Endothelial cell (in vitro differentiated cells): ENCODE data around the gene PEX14. TPM values are rescaled to one million over a fixed set of nuclear protein-coding genes. Genes with fewer than 3 reads are reported as not detected.
"Not testable (repeated sequence)": the region's sequence is repeated elsewhere in the genome, so short reads cannot be mapped to it uniquely, and the experiment has no call there.

Experiments used
- DNase-seq: peaks from one replicate; pipeline ENCODE4 v3.0.0; 2021; ENCODE audit warnings: low spot score
- H3K27ac Mint-ChIP-seq: one replicate; pipeline ENCODE4 v1.8.0; 2021; ENCODE audit warnings: mixed read lengths, inconsistent platforms; ENCODE audit not compliant: unreplicated experiment
- H3K27me3 Mint-ChIP-seq: one replicate; pipeline ENCODE4 v1.8.0; 2021; ENCODE audit warnings: mild to moderate bottlenecking, moderate library complexity, mixed read lengths, inconsistent platforms; ENCODE audit not compliant: unreplicated experiment
- H3K36me3 Mint-ChIP-seq: one replicate; pipeline ENCODE4 v1.8.0; 2021; ENCODE audit warnings: mild to moderate bottlenecking, low read depth, mixed read lengths, inconsistent platforms; ENCODE audit not compliant: unreplicated experiment
- H3K4me1 Mint-ChIP-seq: one replicate; pipeline ENCODE4 v1.8.0; 2021; ENCODE audit warnings: mild to moderate bottlenecking, mixed read lengths, inconsistent platforms; ENCODE audit not compliant: unreplicated experiment
- H3K4me3 Mint-ChIP-seq: one replicate; pipeline ENCODE4 v1.8.0; 2021; ENCODE audit warnings: mild to moderate bottlenecking, mixed read lengths, inconsistent platforms; ENCODE audit not compliant: unreplicated experiment
- H3K9me3 Mint-ChIP-seq: one replicate; pipeline ENCODE4 v1.8.0; 2021; ENCODE audit warnings: mixed read lengths, inconsistent platforms; ENCODE audit not compliant: unreplicated experiment
- total RNA-seq: library from RNA; stranded (reverse); fragmentation: NEBNext Ultra II Directional; extraction: Animal tissue kit (Norgen Biotek cat#: 25700); gene quantifications from one replicate; pipeline ENCODE4 v1.2.1, GENCODE V29; 2021; ENCODE audit not compliant: unreplicated experiment
- TF ChIP-seq, protein P1 (sequence below): fragments of 200-600 bp; sonication (generic); IDR thresholded peaks from one replicate; pipeline ENCODE4 v1.5.0; 2021; ENCODE audit warnings: antibody characterized with exemption; ENCODE audit not compliant: unreplicated experiment

Gene PEX14
- total RNA-seq, 1 donor from 2014 or later: 20.9 TPM

DNA sequence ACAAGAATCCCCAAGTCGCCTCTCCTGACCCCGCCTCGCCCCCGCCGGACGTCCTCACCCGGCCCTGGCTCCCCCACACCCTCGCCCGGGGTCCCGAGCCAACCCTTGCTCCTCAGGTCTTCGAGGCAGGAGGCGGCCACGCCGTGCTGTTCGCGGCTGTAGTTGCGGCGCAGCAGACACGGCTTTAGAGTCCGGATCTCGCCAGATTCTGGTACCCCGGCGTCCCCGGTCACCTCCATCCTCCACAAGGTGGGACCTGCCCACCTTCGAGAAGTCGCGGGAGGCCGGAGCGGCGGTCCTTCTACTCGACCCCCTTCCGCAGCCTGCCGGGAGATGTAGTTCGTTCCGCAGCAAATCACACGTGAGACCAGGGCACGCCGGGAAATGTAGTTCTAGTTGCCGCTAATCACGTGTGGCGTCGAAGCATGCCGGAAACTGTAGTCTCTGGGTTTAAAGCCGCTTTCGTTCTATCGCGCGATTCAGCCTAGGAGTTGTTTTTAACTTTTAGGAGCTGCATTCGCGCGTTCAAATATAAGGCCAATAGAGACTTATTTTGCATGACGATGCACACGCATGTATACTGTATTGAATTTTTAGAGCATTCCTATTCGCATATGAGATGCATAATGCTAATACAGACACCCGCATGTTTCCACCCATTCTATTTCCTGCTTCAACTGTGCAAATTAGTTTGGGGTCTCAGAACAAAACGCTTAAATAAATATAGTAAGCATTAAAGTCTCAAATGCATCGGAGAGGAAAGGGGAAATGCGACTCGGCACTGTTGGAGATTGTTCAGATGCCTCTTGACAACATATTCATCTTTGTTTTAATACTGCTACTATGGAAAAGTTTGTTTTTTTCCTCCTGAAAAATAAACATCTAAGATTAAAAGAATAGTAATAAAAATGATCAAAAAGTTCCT, 2.3 kb upstream of the PEX14 start, which contains the start of gene DFFA:
DFFA (minus strand) TSS at position 310 of the 925 bp plus-strand sequence; CDS start at position 239, 71 bp downstream.
- peaks cover 28% of the 10 kb centered on the region for H3K4me1 Mint-ChIP-seq
- H3K4me3 Mint-ChIP-seq: peak within 1 kb of the TSS; percentile 98
- H3K27ac Mint-ChIP-seq: peak within 1 kb of the TSS; percentile 90
- H3K27me3 Mint-ChIP-seq: peaks cover 3% of the 10 kb centered on the region
- TF ChIP-seq, protein P1, sequence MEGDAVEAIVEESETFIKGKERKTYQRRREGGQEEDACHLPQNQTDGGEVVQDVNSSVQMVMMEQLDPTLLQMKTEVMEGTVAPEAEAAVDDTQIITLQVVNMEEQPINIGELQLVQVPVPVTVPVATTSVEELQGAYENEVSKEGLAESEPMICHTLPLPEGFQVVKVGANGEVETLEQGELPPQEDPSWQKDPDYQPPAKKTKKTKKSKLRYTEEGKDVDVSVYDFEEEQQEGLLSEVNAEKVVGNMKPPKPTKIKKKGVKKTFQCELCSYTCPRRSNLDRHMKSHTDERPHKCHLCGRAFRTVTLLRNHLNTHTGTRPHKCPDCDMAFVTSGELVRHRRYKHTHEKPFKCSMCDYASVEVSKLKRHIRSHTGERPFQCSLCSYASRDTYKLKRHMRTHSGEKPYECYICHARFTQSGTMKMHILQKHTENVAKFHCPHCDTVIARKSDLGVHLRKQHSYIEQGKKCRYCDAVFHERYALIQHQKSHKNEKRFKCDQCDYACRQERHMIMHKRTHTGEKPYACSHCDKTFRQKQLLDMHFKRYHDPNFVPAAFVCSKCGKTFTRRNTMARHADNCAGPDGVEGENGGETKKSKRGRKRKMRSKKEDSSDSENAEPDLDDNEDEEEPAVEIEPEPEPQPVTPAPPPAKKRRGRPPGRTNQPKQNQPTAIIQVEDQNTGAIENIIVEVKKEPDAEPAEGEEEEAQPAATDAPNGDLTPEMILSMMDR: no peak
- peak; percentile 91 for DNase-seq
- no peaks in the 10 kb centered on the region for H3K9me3 Mint-ChIP-seq
- H3K36me3 Mint-ChIP-seq: peaks cover 18% of the 10 kb centered on the region

DNA sequence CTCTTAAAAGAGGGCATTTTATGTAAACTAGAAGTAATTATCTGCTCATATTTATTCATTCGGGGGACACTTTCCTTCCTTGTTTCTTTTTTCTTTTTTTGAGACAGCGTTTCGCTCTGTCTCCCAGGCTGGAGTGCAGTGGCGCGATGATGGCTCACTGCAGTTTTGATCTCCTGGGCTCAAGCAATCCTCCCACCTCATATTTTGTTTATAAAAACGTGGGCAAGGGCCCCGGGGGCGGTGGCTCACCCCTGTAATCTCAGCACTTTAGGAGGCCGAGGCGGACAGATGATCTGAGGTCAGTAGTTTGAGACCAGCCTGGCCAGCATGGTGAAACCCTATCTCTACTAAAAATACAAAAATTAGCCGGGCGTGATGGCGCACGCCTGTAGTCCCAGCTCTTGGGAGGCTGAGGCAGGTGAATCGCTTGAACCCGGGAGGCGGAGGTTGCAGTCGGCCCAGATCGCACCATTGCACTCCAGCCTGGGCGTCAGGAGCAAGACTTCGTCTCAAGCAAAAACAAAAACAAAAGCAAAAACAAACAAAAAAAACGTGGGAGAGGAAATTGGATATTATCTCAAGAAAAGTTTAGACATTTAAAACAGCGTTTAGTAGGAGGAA, 1.5 kb upstream of the PEX14 start:
- peak overlapping the region; percentile 98 for H3K4me3 Mint-ChIP-seq
- TF ChIP-seq, protein P1: no peak
- DNase-seq: no peak
- peaks cover 10% of the 10 kb centered on the region for H3K36me3 Mint-ChIP-seq
- peaks cover 28% of the 10 kb centered on the region for H3K4me1 Mint-ChIP-seq
- H3K9me3 Mint-ChIP-seq: no peaks in the 10 kb centered on the region
- peaks cover 3% of the 10 kb centered on the region for H3K27me3 Mint-ChIP-seq
- H3K27ac Mint-ChIP-seq: no peak overlapping the region

DNA sequence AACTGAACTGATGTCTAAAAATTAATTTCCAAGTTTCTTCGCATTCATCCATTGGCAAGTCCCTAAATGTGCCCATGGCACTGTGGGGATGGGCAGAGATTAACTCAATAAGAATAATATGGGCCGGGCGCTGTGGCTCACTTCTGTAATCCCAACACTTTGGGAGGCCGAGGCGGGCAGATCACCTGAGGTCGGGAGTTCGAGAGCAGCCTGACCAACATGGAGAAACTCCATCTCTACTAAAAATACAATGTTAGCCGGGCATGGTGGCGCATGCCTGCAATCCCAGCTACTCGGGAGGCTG, 489 bp upstream of the PEX14 start:
- H3K4me1 Mint-ChIP-seq: peaks cover 28% of the 10 kb centered on the region
- H3K9me3 Mint-ChIP-seq, DNase-seq, H3K27ac Mint-ChIP-seq, H3K27me3 Mint-ChIP-seq, H3K36me3 Mint-ChIP-seq: not testable (repeated sequence)
- peak overlapping the region; percentile 90 for H3K4me3 Mint-ChIP-seq

DNA sequence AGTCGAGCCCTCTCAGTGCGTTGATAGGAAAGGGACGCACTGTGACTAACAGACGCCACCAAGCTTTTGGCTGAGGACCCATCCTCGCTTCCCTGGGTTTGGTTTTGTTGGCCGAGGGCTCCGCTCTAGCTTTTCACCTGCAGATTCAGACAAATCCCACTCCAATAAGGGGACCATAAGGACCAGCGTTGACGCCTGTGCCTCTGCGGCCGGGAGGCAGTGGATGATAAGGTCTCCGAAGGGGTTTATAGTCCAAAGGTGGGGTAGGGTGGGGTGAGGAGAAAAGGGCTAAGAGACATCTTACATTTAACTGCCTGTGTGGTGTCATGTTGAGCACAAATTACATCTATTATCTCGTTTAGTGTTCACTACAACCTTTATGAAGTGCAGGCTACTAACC, 760 bp downstream of the PEX14 start:
- Mint-ChIP-seq H3K27ac (peak overlapping the region; percentile 74), H3K36me3 (no peaks in the 10 kb centered on the region), H3K27me3 (peaks cover 3% of the 10 kb centered on the region), H3K4me1 (peaks cover 28% of the 10 kb centered on the region), H3K4me3 (peak overlapping the region; percentile 98), H3K9me3 (no peaks in the 10 kb centered on the region)
- TF ChIP-seq, protein P1: no peak
- DNase-seq: no peak

DNA sequence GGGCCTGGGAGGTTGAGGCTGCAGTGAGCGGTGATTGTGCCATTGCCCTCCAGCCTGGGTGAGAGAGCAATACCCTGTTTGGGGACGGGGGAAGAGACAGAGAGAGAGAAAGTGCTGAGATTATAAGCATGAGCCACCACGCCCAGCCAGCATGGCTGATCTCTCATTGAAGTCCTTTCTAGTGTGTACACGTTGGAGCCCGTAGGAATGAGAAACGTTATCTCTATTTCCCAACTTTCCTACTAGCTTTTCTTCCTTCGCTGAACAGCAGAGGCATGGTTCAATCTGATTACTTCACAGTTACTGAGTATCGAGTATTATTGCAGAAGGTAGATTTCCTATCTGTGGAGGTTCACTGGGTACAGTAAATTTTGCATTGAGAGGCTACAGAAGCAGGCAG, 4.5 kb downstream of the PEX14 start:
- H3K27ac Mint-ChIP-seq: no peak overlapping the region
- H3K4me3 Mint-ChIP-seq: no peak overlapping the region
- DNase-seq: no peak
- TF ChIP-seq, protein P1: no peak
- H3K4me1 Mint-ChIP-seq: peaks cover 12% of the 10 kb centered on the region
- no peaks in the 10 kb centered on the region for H3K36me3 Mint-ChIP-seq
- no peaks in the 10 kb centered on the region for H3K9me3 Mint-ChIP-seq
- H3K27me3 Mint-ChIP-seq: peaks cover 3% of the 10 kb centered on the region
